HK-2 (cell line): ENCODE data around the gene SORL1.
"Not testable (repeated sequence)": the region's sequence is repeated elsewhere in the genome, so short reads cannot be mapped to it uniquely, and the experiment has no call there.

Experiments used
- DNase-seq: peaks from one replicate; pipeline ENCODE4 v3.0.0-alpha.2; 2018; ENCODE audit not compliant: unreplicated experiment

SORL1 gene

GRCh38 chr11:121473064-121473777, 21.1 kb downstream of the SORL1 start:
- DNase-seq: no peak

GRCh38 chr11:121474680-121475079, 22.6 kb downstream of the SORL1 start:
- DNase-seq: no peak

DNA sequence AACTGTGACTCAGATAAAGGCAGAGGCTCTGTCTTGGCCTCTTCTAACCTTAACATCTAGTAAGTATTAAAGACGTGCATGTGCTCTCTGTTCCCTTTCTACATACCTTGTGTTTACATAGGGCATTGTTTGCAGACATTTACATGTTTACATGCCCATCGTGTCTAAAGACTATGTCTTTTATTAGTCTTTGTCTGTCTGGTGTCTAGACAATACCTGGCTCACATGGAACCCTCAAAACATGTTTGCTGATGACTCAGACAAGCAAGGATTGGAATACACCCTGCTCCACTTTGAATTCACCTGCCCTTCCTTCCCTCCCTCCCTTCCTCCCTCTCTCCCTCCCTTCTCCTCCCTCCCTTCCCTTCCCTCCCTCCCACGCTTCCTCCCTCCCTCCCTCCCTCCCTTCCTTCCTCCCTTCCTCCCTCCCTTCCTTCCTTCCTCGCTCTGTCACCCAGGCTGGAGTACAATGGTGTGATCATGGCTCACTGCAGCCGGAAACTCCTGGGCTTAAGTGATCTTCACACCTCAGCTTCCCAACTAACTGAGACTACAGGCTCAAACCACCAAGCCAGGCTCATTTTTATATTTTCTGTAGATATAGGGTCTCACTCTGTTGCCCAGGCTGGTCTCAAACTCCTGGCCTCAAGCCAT, 24.4 kb downstream of the SORL1 start:
- no peak for DNase-seq

GRCh38 chr11:121478226-121478894, 26.2 kb downstream of the SORL1 start:
- DNase-seq: no peak

GRCh38 chr11:121478895-121479697, 27.0 kb downstream of the SORL1 start:
- DNase-seq: no peak

- DNase-seq: no peak
Measured at GRCh38 chr11:121479698-121480238, 27.7 kb downstream of the SORL1 start.

DNA sequence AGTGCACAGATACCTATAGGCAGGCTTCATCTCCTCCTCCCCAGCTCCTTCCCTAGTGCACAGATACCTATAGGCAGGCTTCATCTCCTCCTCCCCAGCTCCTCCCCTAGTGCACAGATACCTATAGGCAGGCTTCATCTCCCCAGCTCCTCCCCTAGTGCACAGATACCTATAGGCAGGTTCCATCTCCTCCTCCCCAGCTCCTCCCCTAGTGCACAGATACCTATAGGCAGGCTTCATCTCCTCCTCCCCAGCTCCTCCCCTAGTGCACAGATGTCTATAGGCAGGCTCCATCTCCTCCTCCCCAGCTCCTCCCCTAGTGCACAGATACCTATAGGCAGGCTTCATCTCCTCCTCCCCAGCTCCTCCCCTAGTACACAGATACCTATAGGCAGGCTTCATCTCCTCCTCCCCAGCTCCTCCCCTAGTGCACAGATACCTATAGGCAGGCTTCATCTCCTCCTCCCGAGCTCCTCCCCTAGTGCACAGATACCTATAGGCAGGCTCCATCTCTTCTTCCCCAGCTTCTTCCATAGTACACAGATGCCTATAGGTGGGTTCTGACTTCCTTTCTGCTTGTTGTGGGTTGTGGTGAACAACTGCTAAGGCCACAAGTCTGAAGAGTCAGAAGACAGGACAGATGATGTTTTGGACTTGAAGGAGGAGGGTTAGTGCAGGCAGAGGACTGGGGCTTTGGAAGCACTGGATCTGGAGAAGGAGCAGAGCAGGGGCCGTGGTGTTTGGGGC, 29.5 kb downstream of the SORL1 start:
- DNase-seq: not testable (repeated sequence)

DNA sequence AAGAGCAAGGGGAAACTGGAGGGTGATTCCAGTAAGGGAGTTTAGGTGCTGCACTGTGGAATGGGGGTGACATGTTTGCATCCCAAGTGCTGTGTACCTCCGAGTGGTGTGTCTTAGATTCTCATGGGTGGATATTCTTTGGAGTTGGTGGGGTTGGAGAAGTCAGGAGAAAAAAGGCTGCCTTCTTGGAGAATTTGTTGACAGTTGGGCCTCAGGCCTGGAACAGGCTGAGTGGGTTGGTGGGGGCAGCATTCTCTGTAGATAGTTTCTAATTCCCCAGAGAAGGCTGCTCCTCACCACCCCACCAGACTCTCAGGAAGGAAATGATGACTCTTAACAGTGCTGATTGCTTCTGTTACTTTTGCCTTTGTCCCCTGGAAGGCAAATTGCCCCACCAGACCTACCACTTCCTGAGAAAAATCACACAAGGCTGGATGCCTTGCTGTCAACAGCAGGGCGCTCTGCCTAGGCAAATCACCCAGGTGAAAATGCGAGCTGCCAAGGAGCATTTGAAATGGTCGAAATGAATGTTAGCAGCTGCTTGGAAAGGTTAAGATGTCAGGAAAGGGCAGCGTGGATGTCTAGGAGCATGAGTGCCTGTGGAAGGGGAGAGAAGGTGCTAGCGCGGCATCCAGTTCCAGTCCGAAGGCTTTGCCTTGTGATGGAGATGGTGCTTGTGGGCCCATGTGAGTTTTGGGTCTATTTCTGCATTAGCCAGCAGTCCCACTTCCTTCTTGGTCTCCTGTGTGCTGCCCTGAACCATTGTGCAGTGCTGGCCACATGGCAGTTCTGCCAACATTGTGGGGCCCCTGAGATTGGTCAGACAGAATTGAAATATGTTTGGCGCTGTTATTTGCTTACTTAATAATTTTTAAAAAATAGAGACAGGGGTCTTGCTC, 30.4 kb downstream of the SORL1 start:
- DNase-seq: no peak

GRCh38 chr11:121483805-121484480, 31.8 kb downstream of the SORL1 start:
- DNase-seq: no peak

DNA sequence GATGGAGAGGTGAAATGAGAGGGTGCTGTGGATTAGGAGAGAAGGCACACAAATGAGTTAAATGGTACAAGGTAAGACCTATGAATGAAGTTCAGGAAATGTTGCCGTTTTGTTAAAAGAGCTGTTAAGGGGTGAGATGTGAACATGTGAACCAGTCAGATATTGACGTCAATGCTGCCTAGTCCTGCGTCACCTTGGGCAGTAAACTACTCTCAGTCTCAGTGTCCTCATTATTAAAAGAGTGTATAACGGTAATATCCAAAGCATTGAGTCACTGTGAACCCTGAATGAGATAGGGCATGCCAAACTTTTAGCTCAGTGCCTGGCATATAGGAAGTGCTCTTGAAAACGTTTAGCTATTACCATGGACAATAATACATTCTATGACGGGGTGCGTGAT, 33.1 kb downstream of the SORL1 start:
- DNase-seq: no peak

DNA sequence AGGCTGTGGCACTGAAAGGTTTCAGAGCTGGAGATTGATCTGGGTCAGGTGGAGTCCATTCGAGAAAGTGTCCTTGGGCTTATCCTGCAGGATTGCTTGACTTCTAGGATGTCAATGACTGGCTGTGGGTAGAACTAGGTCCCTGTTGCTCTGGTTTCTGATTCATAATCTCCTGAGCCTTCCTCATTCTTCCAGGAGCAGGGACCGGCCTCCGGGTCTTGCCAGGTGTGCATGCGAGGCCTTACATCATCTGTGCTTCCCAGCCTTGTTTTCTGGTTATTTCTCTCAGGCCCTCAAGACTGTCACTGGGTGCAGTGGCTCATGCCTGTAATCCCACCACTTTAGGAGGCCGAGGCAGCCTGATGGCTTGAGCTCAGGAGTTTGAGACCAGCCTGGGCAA, 33.9 kb downstream of the SORL1 start:
- no peak for DNase-seq

DNA sequence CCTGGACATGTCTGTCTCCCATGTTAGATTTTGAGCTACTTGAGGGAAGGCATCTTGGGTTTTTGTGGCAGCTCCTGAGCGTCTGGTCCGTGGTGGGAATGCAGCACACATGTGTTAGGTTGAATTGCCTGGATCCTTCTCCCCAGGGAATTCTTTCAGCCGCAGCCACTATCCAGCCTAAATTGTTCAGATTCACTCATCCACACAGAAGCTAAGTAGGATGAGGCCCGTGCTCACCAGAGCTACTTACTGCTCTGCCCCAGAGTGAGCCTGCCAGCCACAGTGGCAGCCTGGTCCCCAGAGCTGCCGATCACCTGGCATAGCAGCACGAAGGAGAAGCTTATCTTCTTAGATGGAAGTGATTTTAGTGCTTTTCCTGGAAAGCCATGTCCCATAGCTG, 35.1 kb downstream of the SORL1 start:
- DNase-seq: no peak

- no peak for DNase-seq
Measured at GRCh38 chr11:121488170-121488569, 36.1 kb downstream of the SORL1 start.

GRCh38 chr11:121488641-121489040, 36.5 kb downstream of the SORL1 start:
- DNase-seq: no peak

GRCh38 chr11:121489823-121490222, 37.7 kb downstream of the SORL1 start:
- no peak for DNase-seq

GRCh38 chr11:121494355-121495099, 42.4 kb downstream of the SORL1 start:
- no peak for DNase-seq

GRCh38 chr11:121497176-121497998, 45.3 kb downstream of the SORL1 start:
- no peak for DNase-seq

GRCh38 chr11:121499405-121499804, 47.3 kb downstream of the SORL1 start:
- no peak for DNase-seq
